ENCODE measurements around the gene OSBPL2. TPM values are rescaled to one million over a fixed set of nuclear protein-coding genes. Genes with fewer than 3 reads are reported as not detected.

Gene OSBPL2
- polyA plus RNA-seq, 1 donor (not counting 4 experiments of a cell fraction or from before 2014, with no cell fraction given) = 15.9 TPM

DNA sequence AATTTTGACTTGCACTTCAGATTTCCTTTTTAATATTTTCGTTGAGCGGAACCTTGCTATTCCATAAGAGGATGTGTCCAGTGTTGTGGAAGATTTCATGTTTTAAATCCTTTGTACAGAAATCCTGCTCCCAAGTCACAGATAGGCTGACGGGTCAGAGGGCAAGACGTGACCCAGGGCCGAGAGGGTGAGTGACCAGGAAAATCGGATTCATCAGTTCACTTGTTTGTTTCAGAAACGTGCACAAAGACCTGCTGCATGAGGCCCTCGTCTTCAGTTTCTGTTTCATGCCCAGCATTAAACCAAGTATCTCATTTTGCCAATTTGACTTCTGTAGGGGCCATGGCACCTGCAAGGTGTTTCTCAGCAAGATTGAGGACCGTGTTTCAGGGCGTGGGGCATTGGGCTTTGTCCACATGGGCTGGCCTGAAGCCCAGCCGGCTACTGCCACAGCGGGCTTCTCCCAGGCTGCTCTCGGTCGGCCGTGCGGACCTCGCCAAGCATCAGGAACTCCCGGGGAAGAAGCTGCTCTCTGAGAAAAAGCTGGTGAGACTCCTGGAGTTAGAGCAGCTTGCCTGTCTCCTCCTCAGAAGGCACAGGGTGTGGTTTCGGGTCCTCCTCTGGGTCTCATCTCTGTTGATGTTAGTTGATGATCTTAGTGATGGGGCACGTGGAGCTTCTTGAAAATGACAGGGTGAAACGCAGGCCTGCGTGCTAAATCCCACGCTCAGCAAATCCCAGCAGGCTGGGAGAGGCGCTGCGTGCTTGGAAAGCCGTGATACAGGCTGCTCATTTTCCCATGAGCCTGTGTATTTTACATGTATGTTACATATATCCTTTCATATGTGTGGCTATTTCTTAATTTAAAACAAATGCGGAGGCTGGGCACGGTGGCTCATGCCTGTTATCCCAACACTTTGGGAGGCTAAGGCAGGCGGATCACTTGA, 45.0 kb upstream of the OSBPL2 start:
- H4K20me1 ChIP-seq (ENCODE audit: control insufficient read depth, extremely low read depth, insufficient read depth, low read length) = no peaks in the 10 kb centered on the region
- FAIRE-seq (no peak), DNase-seq (ENCODE audit: low read depth, low spot score) (no peak)
- H3K4me1 ChIP-seq (ENCODE audit: control insufficient read depth, extremely low read depth, insufficient read depth, low read length) = no peaks in the 10 kb centered on the region
- no peak overlapping the region for H3K4me2 ChIP-seq (ENCODE audit: control insufficient read depth, extremely low read depth, insufficient read depth, low read depth, low read length)
- H3K4me3 ChIP-seq (ENCODE audit: control insufficient read depth in 2 of 3, extremely low read depth in 1 of 3, insufficient read depth in 2 of 3, low read depth in 1 of 3, low read length in 3 of 3) = no peak overlapping the region
- H3K9ac ChIP-seq (ENCODE audit: control insufficient read depth, extremely low read depth, insufficient read depth, low read length) = no peak overlapping the region
- no peaks in the 10 kb centered on the region for H3K9me1 ChIP-seq (ENCODE audit: control insufficient read depth, extremely low read depth, insufficient read depth, low read length)
- H3K27ac ChIP-seq (ENCODE audit: control insufficient read depth, insufficient read depth, low read length) = no peak overlapping the region
- peaks cover 44% of the 10 kb centered on the region for H3K79me2 ChIP-seq (ENCODE audit: control insufficient read depth, insufficient read depth, low read length)
- TF ChIP-seq, protein P1, sequence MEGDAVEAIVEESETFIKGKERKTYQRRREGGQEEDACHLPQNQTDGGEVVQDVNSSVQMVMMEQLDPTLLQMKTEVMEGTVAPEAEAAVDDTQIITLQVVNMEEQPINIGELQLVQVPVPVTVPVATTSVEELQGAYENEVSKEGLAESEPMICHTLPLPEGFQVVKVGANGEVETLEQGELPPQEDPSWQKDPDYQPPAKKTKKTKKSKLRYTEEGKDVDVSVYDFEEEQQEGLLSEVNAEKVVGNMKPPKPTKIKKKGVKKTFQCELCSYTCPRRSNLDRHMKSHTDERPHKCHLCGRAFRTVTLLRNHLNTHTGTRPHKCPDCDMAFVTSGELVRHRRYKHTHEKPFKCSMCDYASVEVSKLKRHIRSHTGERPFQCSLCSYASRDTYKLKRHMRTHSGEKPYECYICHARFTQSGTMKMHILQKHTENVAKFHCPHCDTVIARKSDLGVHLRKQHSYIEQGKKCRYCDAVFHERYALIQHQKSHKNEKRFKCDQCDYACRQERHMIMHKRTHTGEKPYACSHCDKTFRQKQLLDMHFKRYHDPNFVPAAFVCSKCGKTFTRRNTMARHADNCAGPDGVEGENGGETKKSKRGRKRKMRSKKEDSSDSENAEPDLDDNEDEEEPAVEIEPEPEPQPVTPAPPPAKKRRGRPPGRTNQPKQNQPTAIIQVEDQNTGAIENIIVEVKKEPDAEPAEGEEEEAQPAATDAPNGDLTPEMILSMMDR (optimal IDR thresholded peaks at IDR 0.05 in 1 of 3, IDR thresholded peaks at IDR 0.05 in 1 of 3, conservative IDR thresholded peaks at IDR 0.05 in 1 of 3; ENCODE audit: extremely low read depth in 1 of 3, insufficient read depth in 2 of 3, low read length in 3 of 3) = no peak
- no peak for TF ChIP-seq EZH2 (IDR thresholded peaks at IDR 0.05; ENCODE audit: low read length)
- H3K27me3 ChIP-seq (ENCODE audit: control insufficient read depth, extremely low read depth, insufficient read depth, low read length) = no peaks in the 10 kb centered on the region
- peaks cover 29 to 33% of the 10 kb centered on the region in 2 experiments for H3K36me3 ChIP-seq (ENCODE audit: control insufficient read depth in 2 of 2, extremely low read depth in 1 of 2, insufficient read depth in 2 of 2, low read length in 2 of 2)
- no peaks in the 10 kb centered on the region for H3K9me3 ChIP-seq (ENCODE audit: control insufficient read depth, low read depth, low read length)
- no peak overlapping the region for H2AFZ ChIP-seq (ENCODE audit: control insufficient read depth, low read length)
- dilution Hi-C loops (cut with MboI; ENCODE audit: extremely low pct_ligation_motif_present, low sequenced_read_pairs) = no loop called here

DNA sequence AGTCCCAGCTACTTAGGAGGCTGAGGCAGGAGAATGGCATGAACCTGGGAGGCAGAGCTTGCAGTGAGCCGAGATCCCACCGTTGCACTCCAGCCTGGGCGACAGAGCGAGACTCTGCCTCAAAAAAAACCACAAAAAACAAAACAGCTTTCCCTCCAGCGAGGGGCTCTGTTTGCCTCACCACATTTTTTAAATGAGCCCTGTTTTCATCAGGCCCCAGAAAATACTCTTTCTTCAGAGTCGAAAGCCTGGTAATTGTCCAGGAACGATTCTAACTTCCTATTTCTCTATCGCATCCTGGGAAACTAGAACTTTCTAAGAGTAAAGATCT, 43.3 kb upstream of the OSBPL2 start:
- TF ChIP-seq, protein P1 (optimal IDR thresholded peaks at IDR 0.05 in 1 of 3, IDR thresholded peaks at IDR 0.05 in 1 of 3, conservative IDR thresholded peaks at IDR 0.05 in 1 of 3; ENCODE audit: extremely low read depth in 1 of 3, insufficient read depth in 2 of 3, low read length in 3 of 3) = no peak
- no peak for TF ChIP-seq EZH2 (IDR thresholded peaks at IDR 0.05; ENCODE audit: low read length)
- Histone ChIP-seq H3K9ac (ENCODE audit: control insufficient read depth, extremely low read depth, insufficient read depth, low read length) (no peak overlapping the region), H3K27ac (ENCODE audit: control insufficient read depth, insufficient read depth, low read length) (no peak overlapping the region), H3K27me3 (ENCODE audit: control insufficient read depth, extremely low read depth, insufficient read depth, low read length) (no peaks in the 10 kb centered on the region), H3K9me3 (ENCODE audit: control insufficient read depth, low read depth, low read length) (no peaks in the 10 kb centered on the region), H4K20me1 (ENCODE audit: control insufficient read depth, extremely low read depth, insufficient read depth, low read length) (no peaks in the 10 kb centered on the region), H3K4me3 (ENCODE audit: control insufficient read depth in 2 of 3, extremely low read depth in 1 of 3, insufficient read depth in 2 of 3, low read depth in 1 of 3, low read length in 3 of 3) (no peak overlapping the region), H3K4me1 (ENCODE audit: control insufficient read depth, extremely low read depth, insufficient read depth, low read length) (no peaks in the 10 kb centered on the region), H3K79me2 (ENCODE audit: control insufficient read depth, insufficient read depth, low read length) (peaks cover 30% of the 10 kb centered on the region), H2AFZ (ENCODE audit: control insufficient read depth, low read length) (no peak overlapping the region), H3K9me1 (ENCODE audit: control insufficient read depth, extremely low read depth, insufficient read depth, low read length) (no peaks in the 10 kb centered on the region), H3K36me3 (ENCODE audit: control insufficient read depth in 2 of 2, extremely low read depth in 1 of 2, insufficient read depth in 2 of 2, low read length in 2 of 2) (peaks cover 29 to 37% of the 10 kb centered on the region in 2 experiments), H3K4me2 (ENCODE audit: control insufficient read depth, extremely low read depth, insufficient read depth, low read depth, low read length) (no peak overlapping the region)
- no peak for FAIRE-seq
- dilution Hi-C loops (cut with MboI; ENCODE audit: extremely low pct_ligation_motif_present, low sequenced_read_pairs) = no loop called here
- no peak for DNase-seq (ENCODE audit: low read depth, low spot score)

Data from keratinocyte (primary cell).